Panc1 (cell line): Measurements from ENCODE around the gene SLC16A5. TPM values are rescaled to one million over a fixed set of nuclear protein-coding genes. Genes with fewer than 3 reads are reported as not detected.

Experiments
- ATAC-seq: fragments of 200-7000 bp; cut with Tn5 transposase; 2 replicates; pipeline ENCODE4 v1.9.1; 2020; ENCODE audit warnings: mild to moderate bottlenecking, moderate library complexity
- Bru-seq: library from RNA; stranded (reverse); fragments of 400-500 nt; gene quantifications from one replicate; lab custom pipeline; 2021; lab: Mats Ljungman, UMichigan
- BruChase-seq, 2 experiments: library from RNA; stranded (reverse); fragments of 400-500 nt; gene quantifications; one replicate each; lab custom pipeline; 2021; lab: Mats Ljungman, UMichigan
- BruUV-seq: library from RNA; stranded (reverse); fragments of 400-500 nt; replicated peaks from 2 replicates; lab custom pipeline; 2021; lab: Mats Ljungman, UMichigan
- CTCF ChIA-PET: fragments of 300-600 bp; sonication (Branson Sonifier 250); formaldehyde crosslinking; loops from one replicate; lab custom pipeline; 2022; ENCODE audit warnings: antibody characterized with exemption; lab: Charles Lee
- POLR2A ChIA-PET: fragments of 300-600 bp; sonication (Branson Sonifier 250); formaldehyde crosslinking; loops from one replicate; lab custom pipeline; 2022; ENCODE audit warnings: antibody characterized with exemption; lab: Charles Lee
- DNase-seq: peaks from one replicate; pipeline ENCODE4 v3.0.0-alpha.2; 2010; ENCODE audit warnings: low read depth, low spot score
- H3K27ac ChIP-seq: 2 replicates; pipeline ENCODE4 v1.5.1; 2011; ENCODE audit warnings: mild to moderate bottlenecking, low read length, inconsistent platforms
- H3K27me3 ChIP-seq: fragments of 200-500 bp; sonication (Bioruptor generic); 2 replicates; pipeline ENCODE4 v1.6.0; 2014; ENCODE audit warnings: low read length, inconsistent platforms; ENCODE audit not compliant: control insufficient read depth, insufficient read depth
- H3K36me3 ChIP-seq: fragments of 200-500 bp; sonication (Bioruptor generic); 2 replicates; pipeline ENCODE4 v1.5.1; 2014; ENCODE audit warnings: inconsistent platforms, mild to moderate bottlenecking, low read length, moderate library complexity; ENCODE audit not compliant: control insufficient read depth, insufficient read depth
- H3K4me1 ChIP-seq: 2 replicates; pipeline ENCODE4 v1.5.1; 2011; ENCODE audit warnings: inconsistent platforms, mild to moderate bottlenecking, low read length, moderate library complexity; ENCODE audit not compliant: control insufficient read depth, insufficient read depth
- H3K4me3 ChIP-seq, 2 experiments: 2 replicates each; pipeline ENCODE4 v1.5.1; 2011 to 2012; ENCODE audit warnings: low read depth in 2 of 2, low read length in 2 of 2, mild to moderate bottlenecking in 2 of 2, inconsistent platforms in 1 of 2, moderate library complexity in 1 of 2
- H3K9me3 ChIP-seq: fragments of 200-500 bp; sonication (Bioruptor generic); 2 replicates; pipeline ENCODE4 v1.5.1; 2014; ENCODE audit warnings: low read depth, mild to moderate bottlenecking, inconsistent platforms, low read length, moderate library complexity; ENCODE audit not compliant: control insufficient read depth, insufficient read depth
- CTCF ChIP-seq: fragments of 450-650 bp; IDR thresholded peaks from 2 replicates; pipeline ENCODE4 v1.5.1; 2017; ENCODE audit warnings: mild to moderate bottlenecking
- POLR2AphosphoS5 ChIP-seq: IDR thresholded peaks from 2 replicates; pipeline ENCODE4 v1.6.1; 2012; ENCODE audit warnings: mild to moderate bottlenecking, low read depth, low read length, moderate library complexity
- REST ChIP-seq, 2 experiments: IDR thresholded peaks; 2 replicates each; pipeline ENCODE4 v1.6.1; 2011 to 2012; ENCODE audit warnings: low read depth in 2 of 2, control low read depth in 1 of 2, low read length in 1 of 2, mild to moderate bottlenecking in 1 of 2, moderate library complexity in 1 of 2; ENCODE audit not compliant: insufficient read depth in 1 of 2
- SIN3A ChIP-seq: IDR thresholded peaks from 2 replicates; pipeline ENCODE4 v1.6.1; 2012; ENCODE audit warnings: low read depth, mild to moderate bottlenecking, low read length, moderate library complexity, borderline replicate concordance; ENCODE audit not compliant: insufficient read depth
- TCF7L2 ChIP-seq: IDR thresholded peaks from 2 replicates; pipeline ENCODE4 v1.6.1; 2011; ENCODE audit warnings: mild to moderate bottlenecking, low read depth, low read length, inconsistent platforms
- in situ Hi-C: cut with HindIII; loops from 2 replicates; pipeline ENCODE4 v1.10.0; 2016; ENCODE audit warnings: low sequenced_read_pairs, low pct_unique_long_range_greater_than_20kb
- intact Hi-C: fragments of 100-400 bp; cut with micrococcal nuclease; formaldehyde crosslinking; loops from one replicate; pipeline ENCODE4 v1.10.0; 2022; ENCODE audit not compliant: unreplicated experiment
- long read RNA-seq: library from polyadenylated mRNA; unstranded; transcript quantifications from one replicate; pipeline ENCODE4 v2.0.0, GENCODE V29; 2021; ENCODE audit not compliant: unreplicated experiment
- polyA plus RNA-seq: library from polyadenylated mRNA; unstranded; fragments of >200 nt; gene quantifications from one replicate; pipeline ENCODE4 v1.2.1, GENCODE V29; 2012; ENCODE audit warnings: missing spikeins; ENCODE audit not compliant: insufficient read length
- total RNA-seq: library from RNA; stranded (reverse); gene quantifications from one replicate; pipeline ENCODE4 v1.2.1, GENCODE V29; 2021; ENCODE audit not compliant: unreplicated experiment

The SLC16A5 gene, protein sequence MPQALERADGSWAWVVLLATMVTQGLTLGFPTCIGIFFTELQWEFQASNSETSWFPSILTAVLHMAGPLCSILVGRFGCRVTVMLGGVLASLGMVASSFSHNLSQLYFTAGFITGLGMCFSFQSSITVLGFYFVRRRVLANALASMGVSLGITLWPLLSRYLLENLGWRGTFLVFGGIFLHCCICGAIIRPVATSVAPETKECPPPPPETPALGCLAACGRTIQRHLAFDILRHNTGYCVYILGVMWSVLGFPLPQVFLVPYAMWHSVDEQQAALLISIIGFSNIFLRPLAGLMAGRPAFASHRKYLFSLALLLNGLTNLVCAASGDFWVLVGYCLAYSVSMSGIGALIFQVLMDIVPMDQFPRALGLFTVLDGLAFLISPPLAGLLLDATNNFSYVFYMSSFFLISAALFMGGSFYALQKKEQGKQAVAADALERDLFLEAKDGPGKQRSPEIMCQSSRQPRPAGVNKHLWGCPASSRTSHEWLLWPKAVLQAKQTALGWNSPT
- 46.6 TPM for total RNA-seq
- polyA plus RNA-seq: 70.7 TPM
- Bru-seq, nascent RNA: percentile 77 among the genes with signal in this experiment
- percentile 81 among the genes with signal in this experiment for BruChase-seq, experiment 1, labeled RNA remaining after a 2-hour chase
- percentile 81 among the genes with signal in this experiment for BruChase-seq, experiment 2, labeled RNA remaining after a 6-hour chase
- long read RNA-seq, partial matches to known transcripts: 28 of 43 reads
- long read RNA-seq, other reads (novel, unspliced or antisense): 10 of 43 reads

- in situ Hi-C loops: no loop called here
- CTCF ChIA-PET: interaction anchor here (1.3 to 2.0 kb wide), 5 partner anchors 18 to 127 kb away, joined by 3 to 11 read pairs (median 5); no protein-coding TSS in a partner anchor
- Histone ChIP-seq H3K27ac (peak within 1 kb of the TSS; percentile 93), H3K4me1 (peaks cover 57% of the 10 kb centered on the region), H3K27me3 (no peaks in the 10 kb centered on the region), H3K9me3 (no peaks in the 10 kb centered on the region), H3K36me3 (no peaks in the 10 kb centered on the region; the same call in 1 of the 2 replicates), H3K4me3 (peak within 1 kb of the TSS; percentile 56 to 76)
- no peak for DNase-seq
- POLR2A ChIA-PET: interaction anchor here (0.6 kb wide), 1 partner anchor 30 kb away, joined by 6 read pairs; no protein-coding TSS in a partner anchor
- no TSS peak for BruUV-seq
- intact Hi-C loops: no loop called here
- peak; percentile 84; the same call in 1 of the 2 replicates for TF ChIP-seq SIN3A
- TF ChIP-seq TCF7L2: no peak
- peak; percentile 85 for ATAC-seq
Measured at GRCh38 chr17:75087558-75088453, at the start of gene SLC16A5. SLC16A5 (plus strand) TSS chr17:75087954; CDS start chr17:75093637, 5,683 bp downstream.

GRCh38 chr17:75039238-75039637 lies 48.5 kb upstream of the SLC16A5 start:
- no TSS peak for BruUV-seq
- in situ Hi-C loops (no loop called here), intact Hi-C loops (no loop called here)
- Histone ChIP-seq H3K9me3 (no peaks in the 10 kb centered on the region), H3K36me3 (0 out of 2 replicates have a peak, but pooled peaks cover 2% of the 10 kb centered on the region), H3K4me1 (peaks cover 7% of the 10 kb centered on the region; the same call in 1 of the 2 replicates), H3K27me3 (no peaks in the 10 kb centered on the region), H3K4me3 (no peak overlapping the region), H3K27ac (no peak overlapping the region)
- POLR2A ChIA-PET: no interaction called here
- CTCF ChIA-PET: no interaction called here
- no peak for ATAC-seq
- DNase-seq: no peak
- TF ChIP-seq TCF7L2: no peak
- TF ChIP-seq SIN3A: no peak
- TF ChIP-seq POLR2AphosphoS5: no peak
- no peak for TF ChIP-seq CTCF
- TF ChIP-seq REST (IDR thresholded peaks at IDR 0.05; ENCODE audit: insufficient read depth in 1 of 2, low read depth in 2 of 2, low read length in 1 of 2): no peak
